Measurements from ENCODE around the gene RBCK1.
A peak's percentile ranks its signal among the peaks of the same experiment; 100 is the strongest.
"Not testable (repeated sequence)": the region's sequence is repeated elsewhere in the genome, so short reads cannot be mapped to it uniquely, and the experiment has no call there.

Gene RBCK1

GRCh38 chr20:476561-477249 lies 68.6 kb downstream of the RBCK1 start:
- DNase-seq = not testable (repeated sequence)

- no peak for DNase-seq
These were observed 70.2 kb downstream of the RBCK1 start for GRCh38 chr20:478010-478948.

GRCh38 chr20:478949-479429 lies 70.9 kb downstream of the RBCK1 start:
- DNase-seq = peak; percentile 23

- no peak for DNase-seq
These were observed 71.4 kb downstream of the RBCK1 start for GRCh38 chr20:479487-479886.

- DNase-seq = no peak
These were observed 71.9 kb downstream of the RBCK1 start for GRCh38 chr20:480044-480443.

- no peak for DNase-seq
These were observed 73.1 kb downstream of the RBCK1 start for GRCh38 chr20:481167-481566.

Measured in SHP77 treated with DMSO at 0.1 percent for 48 hours (cell line).